Keratinocyte (primary cell): ENCODE measurements around the gene POLD2. TPM values are rescaled to one million over a fixed set of nuclear protein-coding genes. Genes with fewer than 3 reads are reported as not detected.

ENCODE experiments used
- DNase-seq: peaks from one replicate; pipeline ENCODE4 v3.0.0-alpha.2; 2011; ENCODE audit warnings: low read depth, missing footprints, low spot score
- FAIRE-seq: peaks from 2 replicates; lab custom pipeline; 2011; peaks lifted over from hg19 to GRCh38; lab: Jason Lieb, UNC
- H2AFZ ChIP-seq: 2 replicates; pipeline ENCODE4 v1.6.0; 2012; ENCODE audit warnings: low read length, control low read depth, inconsistent platforms; ENCODE audit not compliant: control insufficient read depth
- H3K27ac ChIP-seq: 2 replicates; pipeline ENCODE4 v1.5.1; 2011; ENCODE audit warnings: low read length; ENCODE audit not compliant: control insufficient read depth, insufficient read depth
- H3K27me3 ChIP-seq: 3 replicates; pipeline ENCODE4 v1.6.0; 2011; ENCODE audit warnings: low read length; ENCODE audit not compliant: control insufficient read depth, insufficient read depth; ENCODE audit errors: extremely low read depth
- H3K36me3 ChIP-seq, 2 experiments: 2 replicates in 1 of 2; 3 replicates in 1 of 2; pipeline ENCODE4 v1.5.1; 2011; ENCODE audit warnings: low read length in 2 of 2, mild to moderate bottlenecking in 1 of 2; ENCODE audit not compliant: control insufficient read depth in 2 of 2, insufficient read depth in 2 of 2; ENCODE audit errors: extremely low read depth in 1 of 2
- H3K4me1 ChIP-seq: 3 replicates; pipeline ENCODE4 v1.5.1; 2011; ENCODE audit warnings: low read length; ENCODE audit not compliant: control insufficient read depth, insufficient read depth; ENCODE audit errors: extremely low read depth
- H3K4me2 ChIP-seq: 3 replicates; pipeline ENCODE4 v1.6.0; 2011; ENCODE audit warnings: low read depth, low read length; ENCODE audit not compliant: control insufficient read depth, insufficient read depth; ENCODE audit errors: extremely low read depth
- H3K4me3 ChIP-seq, 3 experiments: fragments of 200-600 bp in 1 of 3; sonication (generic) in 1 of 3; 2 replicates in 2 of 3; 3 replicates in 1 of 3; pipeline ENCODE4 v1.5.1; 2011 to 2016; ENCODE audit warnings: low read length in 3 of 3, mild to moderate bottlenecking in 3 of 3, control low read depth in 2 of 3, inconsistent platforms in 1 of 3, low read depth in 1 of 3, mixed read lengths in 1 of 3, mixed run types in 1 of 3, moderate library complexity in 1 of 3; ENCODE audit not compliant: control insufficient read depth in 2 of 3, insufficient read depth in 2 of 3; ENCODE audit errors: extremely low read depth in 1 of 3
- H3K79me2 ChIP-seq: 2 replicates; pipeline ENCODE4 v1.6.0; 2012; ENCODE audit warnings: low read length; ENCODE audit not compliant: control insufficient read depth, insufficient read depth
- H3K9ac ChIP-seq: 3 replicates; pipeline ENCODE4 v1.6.0; 2011; ENCODE audit warnings: low read length; ENCODE audit not compliant: control insufficient read depth, insufficient read depth; ENCODE audit errors: extremely low read depth
- H3K9me1 ChIP-seq: 3 replicates; pipeline ENCODE4 v1.6.0; 2011; ENCODE audit warnings: low read length; ENCODE audit not compliant: control insufficient read depth, insufficient read depth; ENCODE audit errors: extremely low read depth
- H3K9me3 ChIP-seq: 2 replicates; pipeline ENCODE4 v1.5.1; 2012; ENCODE audit warnings: low read depth, low read length; ENCODE audit not compliant: control insufficient read depth
- H4K20me1 ChIP-seq: 3 replicates; pipeline ENCODE4 v1.6.0; 2011; ENCODE audit warnings: low read length; ENCODE audit not compliant: control insufficient read depth, insufficient read depth; ENCODE audit errors: extremely low read depth
- EZH2 ChIP-seq: IDR thresholded peaks from one replicate; pipeline ENCODE4 v1.6.1; 2012; ENCODE audit warnings: inconsistent platforms, mild to moderate bottlenecking, low read length, moderate library complexity
- dilution Hi-C: fragments of 300-500 bp; cut with MboI; formaldehyde crosslinking; loops from one replicate; pipeline ENCODE4 v1.7.0; 2020; ENCODE audit warnings: low sequenced_read_pairs; ENCODE audit not compliant: extremely low pct_ligation_motif_present
- polyA plus RNA-seq, 5 experiments: library from polyadenylated mRNA; depleted of rRNA in 3 of 5; stranded (reverse) in 3 of 5; stranded (forward) in 1 of 5; unstranded in 1 of 5; fragments of >200 nt; gene quantifications; 1 replicate in 1 of 5; 2 replicates in 3 of 5; 3 replicates in 1 of 5; pipeline versions ENCODE4 v1.2.1 to v1.2.3, GENCODE V29; 2011 to 2012; ENCODE audit warnings: missing spikeins in 2 of 5, low read depth in 1 of 5, low replicate concordance in 1 of 5
- TF ChIP-seq, protein P1 (sequence below), 3 experiments: IDR thresholded peaks in 1 of 3; conservative IDR thresholded peaks in 1 of 3; optimal IDR thresholded peaks in 1 of 3; 2 replicates in 2 of 3; 3 replicates in 1 of 3; pipeline versions ENCODE3 to v1.5.1; 2011; ENCODE audit warnings: low read length in 3 of 3, mild to moderate bottlenecking in 3 of 3, moderate library complexity in 2 of 3, control low read depth in 1 of 3, inconsistent platforms in 1 of 3; ENCODE audit not compliant: insufficient read depth in 2 of 3; ENCODE audit errors: extremely low read depth in 1 of 3

Gene POLD2
- polyA plus RNA-seq, 1 donor (not counting 4 experiments of a cell fraction or from before 2014, with no cell fraction given) = 158 TPM

- DNase-seq (no peak), FAIRE-seq (no peak)
- Histone ChIP-seq H3K27ac (no peak overlapping the region), H3K79me2 (no peaks in the 10 kb centered on the region), H3K9me1 (no peaks in the 10 kb centered on the region), H3K4me1 (peaks cover 8% of the 10 kb centered on the region), H3K9ac (no peak overlapping the region), H3K36me3 (no peaks in the 10 kb centered on the region), H2AFZ (no peak overlapping the region), H3K27me3 (no peaks in the 10 kb centered on the region), H3K9me3 (no peaks in the 10 kb centered on the region), H4K20me1 (no peaks in the 10 kb centered on the region), H3K4me3 (no peak overlapping the region), H3K4me2 (no peak overlapping the region)
- dilution Hi-C loops = no loop called here
- TF ChIP-seq EZH2 = no peak
- TF ChIP-seq, protein P1, sequence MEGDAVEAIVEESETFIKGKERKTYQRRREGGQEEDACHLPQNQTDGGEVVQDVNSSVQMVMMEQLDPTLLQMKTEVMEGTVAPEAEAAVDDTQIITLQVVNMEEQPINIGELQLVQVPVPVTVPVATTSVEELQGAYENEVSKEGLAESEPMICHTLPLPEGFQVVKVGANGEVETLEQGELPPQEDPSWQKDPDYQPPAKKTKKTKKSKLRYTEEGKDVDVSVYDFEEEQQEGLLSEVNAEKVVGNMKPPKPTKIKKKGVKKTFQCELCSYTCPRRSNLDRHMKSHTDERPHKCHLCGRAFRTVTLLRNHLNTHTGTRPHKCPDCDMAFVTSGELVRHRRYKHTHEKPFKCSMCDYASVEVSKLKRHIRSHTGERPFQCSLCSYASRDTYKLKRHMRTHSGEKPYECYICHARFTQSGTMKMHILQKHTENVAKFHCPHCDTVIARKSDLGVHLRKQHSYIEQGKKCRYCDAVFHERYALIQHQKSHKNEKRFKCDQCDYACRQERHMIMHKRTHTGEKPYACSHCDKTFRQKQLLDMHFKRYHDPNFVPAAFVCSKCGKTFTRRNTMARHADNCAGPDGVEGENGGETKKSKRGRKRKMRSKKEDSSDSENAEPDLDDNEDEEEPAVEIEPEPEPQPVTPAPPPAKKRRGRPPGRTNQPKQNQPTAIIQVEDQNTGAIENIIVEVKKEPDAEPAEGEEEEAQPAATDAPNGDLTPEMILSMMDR (optimal IDR thresholded peaks at IDR 0.05 in 1 of 3, IDR thresholded peaks at IDR 0.05 in 1 of 3, conservative IDR thresholded peaks at IDR 0.05 in 1 of 3; ENCODE audit: extremely low read depth in 1 of 3, insufficient read depth in 2 of 3, low read length in 3 of 3) = no peak
These were observed 35.2 kb downstream of the POLD2 start for GRCh38 chr7:44087911-44088838.

DNA sequence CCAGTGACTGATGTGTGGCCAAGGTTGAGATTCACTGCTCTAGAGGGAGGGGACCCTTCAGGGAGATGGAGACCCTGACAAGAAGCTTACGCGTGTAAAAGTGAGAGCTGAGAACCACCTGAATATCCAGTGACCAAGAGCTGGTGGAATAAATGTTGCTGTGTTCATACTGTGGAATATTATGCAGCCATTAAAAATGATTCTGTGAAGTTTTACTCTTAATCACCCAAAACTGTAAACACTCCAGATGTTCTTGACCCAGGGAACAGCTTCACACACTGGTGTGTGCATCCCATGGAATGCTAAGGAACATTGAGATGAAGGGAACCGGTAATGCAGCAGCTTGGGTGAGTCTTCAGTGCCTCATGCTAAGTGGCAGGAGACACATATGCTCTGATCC, 36.7 kb downstream of the POLD2 start:
- H3K4me3 ChIP-seq = no peak overlapping the region
- no peaks in the 10 kb centered on the region for H3K36me3 ChIP-seq
- no peak overlapping the region for H3K9ac ChIP-seq
- H3K9me3 ChIP-seq = no peaks in the 10 kb centered on the region
- H3K9me1 ChIP-seq = no peaks in the 10 kb centered on the region
- FAIRE-seq (no peak), DNase-seq (no peak)
- H3K4me1 ChIP-seq = peaks cover 11% of the 10 kb centered on the region
- dilution Hi-C loops = no loop called here
- H2AFZ ChIP-seq = no peak overlapping the region
- no peaks in the 10 kb centered on the region for H4K20me1 ChIP-seq
- no peaks in the 10 kb centered on the region for H3K79me2 ChIP-seq
- TF ChIP-seq, protein P1 (optimal IDR thresholded peaks at IDR 0.05 in 1 of 3, IDR thresholded peaks at IDR 0.05 in 1 of 3, conservative IDR thresholded peaks at IDR 0.05 in 1 of 3; ENCODE audit: extremely low read depth in 1 of 3, insufficient read depth in 2 of 3, low read length in 3 of 3) = no peak
- no peak for TF ChIP-seq EZH2
- H3K4me2 ChIP-seq = no peak overlapping the region
- H3K27ac ChIP-seq = no peak overlapping the region
- H3K27me3 ChIP-seq = no peaks in the 10 kb centered on the region
